ENCODE data around the gene DUSP10. TPM values are rescaled to one million over a fixed set of nuclear protein-coding genes. Genes with fewer than 3 reads are reported as not detected.

The DUSP10 gene
- total RNA-seq, 3 donors from 2014 or later = 15.5 to 33.2 (median 28.2) TPM

- no peak for DNase-seq (ENCODE audit: low spot score in 2 of 2)
- H3K4me3 ChIP-seq = no peak overlapping the region
- TF ChIP-seq POLR2A (IDR thresholded peaks at IDR 0.05) = no peak
- TF ChIP-seq CTCF (IDR thresholded peaks at IDR 0.05) = no peak
- TF ChIP-seq POLR2AphosphoS5 (IDR thresholded peaks at IDR 0.05) = no peak
- no peaks in the 10 kb centered on the region for H3K36me3 ChIP-seq
- H3K4me1 ChIP-seq = no peaks in the 10 kb centered on the region
- intact Hi-C loops (cut with DNase I; ENCODE audit: low total_unique reads) = no loop called here
- no peaks in the 10 kb centered on the region for H3K27me3 ChIP-seq
- no peak overlapping the region for H3K27ac ChIP-seq
- H3K9me3 ChIP-seq = no peaks in the 10 kb centered on the region
These were observed 36.8 kb upstream of the DUSP10 start for GRCh38 chr1:221778535-221779142.

DNA sequence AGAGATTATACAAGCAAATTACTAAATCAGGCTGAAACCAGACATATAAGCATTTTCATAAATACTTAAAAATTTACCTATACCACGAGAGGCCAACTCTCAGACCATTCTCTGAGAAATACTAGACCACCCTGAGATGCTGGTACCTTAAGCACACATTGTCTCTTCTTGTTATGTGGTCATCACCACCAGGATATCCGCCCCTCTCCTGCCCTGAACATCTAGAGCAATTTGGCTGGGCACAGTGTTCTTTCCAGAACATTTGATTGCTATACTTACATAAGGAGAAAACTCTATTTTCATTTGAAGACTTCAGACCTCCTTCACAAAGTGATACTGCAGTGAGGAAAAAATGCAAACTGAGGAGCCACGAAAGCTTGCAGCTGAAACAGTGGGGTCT is 36.2 kb upstream of the DUSP10 start:
- DNase-seq (ENCODE audit: low spot score in 2 of 2) = no peak
- TF ChIP-seq POLR2AphosphoS5 (IDR thresholded peaks at IDR 0.05) = no peak
- no peak for TF ChIP-seq POLR2A (IDR thresholded peaks at IDR 0.05)
- TF ChIP-seq CTCF (IDR thresholded peaks at IDR 0.05) = no peak
- Histone ChIP-seq H3K27me3 (no peaks in the 10 kb centered on the region), H3K4me1 (no peaks in the 10 kb centered on the region), H3K27ac (no peak overlapping the region), H3K36me3 (no peaks in the 10 kb centered on the region), H3K9me3 (no peaks in the 10 kb centered on the region), H3K4me3 (no peak overlapping the region)
- intact Hi-C loops (cut with DNase I; ENCODE audit: low total_unique reads) = no loop called here

- no peaks in the 10 kb centered on the region for H3K9me3 ChIP-seq
- no peak overlapping the region for H3K4me3 ChIP-seq
- H3K36me3 ChIP-seq = no peaks in the 10 kb centered on the region
- H3K4me1 ChIP-seq = no peaks in the 10 kb centered on the region
- intact Hi-C loops (cut with DNase I; ENCODE audit: low total_unique reads) = no loop called here
- DNase-seq (ENCODE audit: low spot score in 2 of 2) = no peak
- no peak for TF ChIP-seq POLR2AphosphoS5 (IDR thresholded peaks at IDR 0.05)
- no peak for TF ChIP-seq POLR2A (IDR thresholded peaks at IDR 0.05)
- TF ChIP-seq CTCF (IDR thresholded peaks at IDR 0.05) = no peak
- no peak overlapping the region for H3K27ac ChIP-seq
- H3K27me3 ChIP-seq = no peaks in the 10 kb centered on the region
These were observed 35.7 kb upstream of the DUSP10 start for GRCh38 chr1:221777431-221778072.

- TF ChIP-seq POLR2A (IDR thresholded peaks at IDR 0.05) = no peak
- TF ChIP-seq POLR2AphosphoS5 (IDR thresholded peaks at IDR 0.05) = no peak
- TF ChIP-seq CTCF (IDR thresholded peaks at IDR 0.05) = no peak
- no peaks in the 10 kb centered on the region for H3K36me3 ChIP-seq
- intact Hi-C loops (cut with DNase I; ENCODE audit: low total_unique reads) = no loop called here
- no peak overlapping the region for H3K4me3 ChIP-seq
- H3K9me3 ChIP-seq = no peaks in the 10 kb centered on the region
- H3K27ac ChIP-seq = no peak overlapping the region
- no peaks in the 10 kb centered on the region for H3K4me1 ChIP-seq
- DNase-seq (ENCODE audit: low spot score in 2 of 2) = no peak
- no peaks in the 10 kb centered on the region for H3K27me3 ChIP-seq
These were observed 34.8 kb upstream of the DUSP10 start for GRCh38 chr1:221776495-221777301.

- Histone ChIP-seq H3K36me3 (no peaks in the 10 kb centered on the region), H3K27ac (no peak overlapping the region), H3K4me1 (no peaks in the 10 kb centered on the region), H3K27me3 (no peaks in the 10 kb centered on the region), H3K9me3 (no peaks in the 10 kb centered on the region), H3K4me3 (no peak overlapping the region)
- DNase-seq (ENCODE audit: low spot score in 2 of 2) = no peak
- TF ChIP-seq POLR2A (IDR thresholded peaks at IDR 0.05) (no peak), POLR2AphosphoS5 (IDR thresholded peaks at IDR 0.05) (no peak), CTCF (IDR thresholded peaks at IDR 0.05) (no peak)
- intact Hi-C loops (cut with DNase I; ENCODE audit: low total_unique reads) = no loop called here
These were observed 33.3 kb upstream of the DUSP10 start for GRCh38 chr1:221775206-221775605.
